ENCODE measurements around the gene ANP32B.
A peak's percentile ranks its signal among the peaks of the same experiment; 100 is the strongest.
"Not testable (repeated sequence)": the region's sequence is repeated elsewhere in the genome, so short reads cannot be mapped to it uniquely, and the experiment has no call there.

Gene ANP32B

DNA sequence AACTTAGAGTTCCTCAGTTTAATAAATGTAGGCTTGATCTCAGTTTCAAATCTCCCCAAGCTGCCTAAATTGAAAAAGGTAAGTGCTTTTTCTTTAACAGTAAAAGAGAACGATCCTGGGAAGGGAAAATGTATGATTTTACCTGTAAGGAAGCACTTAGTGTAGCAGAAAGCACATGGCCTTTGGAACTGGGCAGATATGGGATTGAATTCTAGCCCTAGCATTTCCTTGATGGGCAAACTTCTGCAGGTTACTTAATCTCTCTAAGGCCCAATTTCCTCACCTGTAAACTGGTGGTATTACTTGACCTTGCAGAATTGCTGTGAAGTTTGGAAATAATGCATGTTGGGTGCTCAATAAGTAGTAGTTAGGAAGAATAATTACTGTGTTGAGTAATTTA, 11.6 kb downstream of the ANP32B start:
- DNase-seq, result no peak

DNA sequence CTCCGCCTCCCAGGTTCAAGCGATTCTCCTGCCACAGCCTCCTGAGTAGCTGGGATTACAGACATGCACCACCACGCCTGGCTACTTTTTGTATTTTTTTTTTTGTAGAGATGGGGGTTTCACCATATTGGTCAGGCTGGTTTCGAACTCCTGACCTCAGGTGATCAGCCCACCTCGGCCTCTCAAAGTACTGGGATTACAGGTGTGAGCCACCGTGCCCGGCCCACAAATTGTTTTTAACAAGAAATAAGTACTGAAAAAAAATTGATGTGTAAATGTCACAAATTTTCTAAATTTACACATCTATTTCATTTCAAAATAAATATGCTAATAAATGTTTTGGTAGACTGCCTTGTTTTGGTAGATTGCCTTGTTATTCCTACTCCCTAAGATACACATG, 13.5 kb downstream of the ANP32B start:
- not testable (repeated sequence) for DNase-seq

DNA sequence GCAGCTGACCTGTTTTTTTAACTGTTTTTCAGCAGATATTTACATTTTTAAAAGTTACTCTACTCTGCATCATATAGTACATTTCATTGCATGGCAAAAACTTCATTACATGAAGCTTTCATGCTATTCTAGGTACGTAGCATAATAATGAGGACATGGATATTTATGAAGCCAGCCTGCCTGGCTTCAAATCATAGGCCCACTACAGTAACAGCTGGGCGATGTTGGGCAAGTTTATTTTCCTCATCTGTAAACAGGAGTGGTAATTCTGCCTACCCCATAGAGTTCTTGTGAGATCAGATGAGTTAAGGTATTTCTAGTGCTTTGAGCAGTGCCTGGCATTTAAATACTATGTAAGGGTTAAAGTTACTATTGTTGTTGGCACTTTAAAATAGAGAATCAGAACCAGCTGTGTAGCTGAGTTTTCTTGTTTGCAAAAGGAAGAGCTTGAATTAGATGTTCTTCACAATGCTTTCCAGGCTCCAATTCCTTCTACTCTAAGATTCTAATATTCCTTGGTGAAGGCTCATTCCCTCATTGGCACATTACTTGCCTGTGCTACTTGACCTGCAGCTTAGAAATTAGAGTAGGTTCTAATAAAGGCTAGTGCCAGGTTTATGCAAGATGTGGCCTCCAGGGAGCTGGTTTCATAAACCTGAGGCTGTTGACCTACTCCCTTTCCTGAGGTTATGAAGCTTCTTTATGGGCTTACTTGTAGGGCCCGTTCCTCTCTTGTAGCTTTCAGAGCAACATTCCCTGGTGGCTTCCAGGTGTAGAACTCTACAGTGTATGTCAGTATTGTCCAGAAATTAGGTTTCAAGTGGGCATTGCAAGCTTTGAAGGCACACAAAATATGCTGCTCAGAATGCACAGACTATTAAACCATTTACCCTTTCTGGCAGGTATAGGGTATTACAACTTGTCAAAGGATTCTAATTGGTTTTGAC, 14.5 kb downstream of the ANP32B start:
- no peak for DNase-seq

DNA sequence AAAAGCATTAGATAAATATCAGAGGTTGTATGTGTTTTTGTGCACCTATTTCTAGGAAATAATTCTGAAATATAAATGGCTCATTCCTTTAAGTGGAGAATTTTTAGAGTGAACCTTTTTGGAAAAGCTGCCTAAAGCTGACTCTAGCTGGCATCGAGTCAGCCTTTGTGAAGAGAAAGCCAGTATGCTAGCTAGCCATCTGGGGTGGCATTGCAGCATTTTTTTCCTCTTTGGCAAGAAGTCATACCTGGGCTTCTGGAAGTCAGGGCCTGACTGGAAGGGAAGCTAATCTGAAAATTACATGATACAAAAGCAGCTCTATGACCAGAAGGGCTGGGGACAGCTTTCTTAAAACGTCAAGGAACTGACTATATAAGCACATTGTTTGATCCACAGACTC, 19.7 kb downstream of the ANP32B start:
- DNase-seq, result no peak

DNA sequence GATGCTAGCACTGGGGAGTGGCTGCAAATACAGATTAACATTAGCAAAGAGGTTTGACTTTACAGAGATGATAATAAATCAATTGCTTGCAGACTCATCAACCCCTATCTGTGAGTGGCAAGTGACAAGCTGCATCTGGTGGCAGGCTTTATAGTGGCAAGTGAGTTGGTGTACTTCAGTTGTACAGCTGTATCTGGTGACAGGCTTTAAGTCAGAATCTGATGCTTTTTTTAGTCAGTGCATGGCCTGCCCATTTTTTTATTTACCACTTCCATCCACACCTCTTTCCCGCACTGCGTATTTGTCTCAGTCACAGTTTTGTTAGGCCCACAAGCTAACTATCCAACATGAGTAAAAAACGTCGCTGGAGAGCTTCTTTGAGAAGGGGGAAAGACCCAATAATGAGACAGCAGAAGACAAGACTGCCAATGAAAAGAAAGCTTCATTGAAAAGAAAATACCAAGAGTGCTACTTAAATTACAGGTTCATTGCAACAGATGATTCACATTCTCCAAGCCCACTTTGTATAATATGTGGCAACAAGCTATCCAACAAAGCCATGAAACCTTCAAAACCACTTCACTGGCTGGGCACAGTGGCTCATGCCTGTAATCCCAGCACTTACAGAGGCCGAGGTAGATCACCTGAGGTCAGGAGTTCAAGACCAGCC, 23.1 kb downstream of the ANP32B start:
- no peak for DNase-seq

DNA sequence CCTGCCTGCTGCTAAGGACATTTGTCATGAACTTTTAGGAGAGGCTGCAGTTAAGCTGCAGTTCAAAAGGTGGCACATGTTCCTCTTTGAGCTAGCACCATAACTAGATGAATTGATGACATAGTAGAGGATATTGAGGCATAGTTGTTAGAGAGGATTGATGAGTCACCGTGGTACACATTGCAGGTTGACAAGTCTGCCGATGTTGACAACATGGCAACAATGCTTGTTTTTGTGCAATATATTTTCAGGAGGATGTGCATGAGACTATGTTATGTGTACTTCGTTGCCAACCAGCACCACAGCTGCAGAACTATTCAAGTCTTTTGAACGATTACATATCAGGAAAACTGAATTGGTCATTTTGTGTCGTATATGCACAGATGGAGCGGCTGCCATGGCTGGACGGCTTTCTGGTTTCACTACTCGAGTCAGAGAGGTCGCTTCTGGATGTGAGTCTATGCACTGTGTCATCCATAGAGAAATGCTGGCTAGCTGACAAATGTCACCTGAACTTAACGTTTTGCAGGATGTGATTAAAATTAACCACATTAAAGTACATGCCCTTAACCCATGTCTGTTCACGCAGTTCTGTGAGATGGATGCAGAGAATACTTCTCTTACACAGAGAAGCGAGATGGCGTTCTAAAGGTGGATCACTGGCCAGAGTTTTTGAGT, 24.2 kb downstream of the ANP32B start:
- no peak for DNase-seq

DNA sequence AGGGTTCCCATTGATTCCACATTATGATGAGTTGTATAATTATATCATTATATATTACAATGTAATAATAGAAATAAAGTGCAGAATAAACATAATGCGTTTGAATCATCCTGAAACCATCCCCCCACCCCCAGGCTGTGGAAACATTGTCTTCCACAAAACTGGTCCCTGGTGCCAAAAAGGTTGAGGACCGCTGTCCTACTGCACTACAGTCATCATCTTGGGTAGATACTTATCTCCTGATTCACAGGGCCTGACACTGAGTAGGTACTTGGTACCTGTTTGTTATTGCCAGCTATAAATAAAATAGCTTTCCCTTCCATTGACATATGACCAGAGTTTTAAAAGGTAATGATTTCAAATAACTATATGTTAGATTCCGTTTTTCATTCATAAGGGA, 25.6 kb downstream of the ANP32B start:
- no peak for DNase-seq

DNA sequence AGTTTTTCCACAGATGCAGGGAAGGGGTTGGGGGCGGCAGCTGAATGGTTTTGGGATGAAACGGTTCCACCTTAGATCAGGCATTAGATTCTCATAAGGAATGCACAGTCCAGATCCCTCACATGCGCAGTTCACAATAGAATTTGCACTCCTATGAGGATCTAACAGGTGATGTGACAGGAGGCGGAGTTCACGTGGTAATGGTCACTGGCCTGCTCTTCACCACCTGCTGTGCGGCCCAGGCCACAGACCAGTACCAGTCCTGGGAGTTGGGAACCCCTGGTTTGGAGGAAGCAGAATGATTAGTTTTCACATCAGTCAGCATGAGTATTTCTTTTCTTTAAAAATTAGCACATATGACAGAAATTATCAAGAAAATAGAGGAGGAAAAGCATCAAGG, 26.3 kb downstream of the ANP32B start:
- no peak for DNase-seq

DNA sequence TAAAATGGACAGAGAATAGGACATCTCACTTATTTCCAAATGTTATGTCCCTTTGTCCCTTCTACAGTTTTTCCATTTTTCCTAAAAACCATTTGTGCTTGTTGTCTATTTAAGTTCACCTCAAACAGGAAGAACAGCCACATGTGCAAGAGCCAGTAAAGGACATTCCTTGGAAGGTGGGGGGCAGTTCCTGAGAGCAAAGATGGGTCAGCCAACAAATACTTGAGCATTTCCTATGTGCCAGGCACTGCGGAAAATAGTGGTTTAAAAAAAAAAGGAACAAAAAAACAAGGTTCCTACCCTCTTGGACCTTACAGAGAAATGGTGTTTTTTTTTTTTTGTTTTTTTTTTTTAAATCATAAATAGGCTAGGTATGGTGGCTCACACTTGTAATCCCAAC, 26.8 kb downstream of the ANP32B start:
- DNase-seq, result no peak

DNA sequence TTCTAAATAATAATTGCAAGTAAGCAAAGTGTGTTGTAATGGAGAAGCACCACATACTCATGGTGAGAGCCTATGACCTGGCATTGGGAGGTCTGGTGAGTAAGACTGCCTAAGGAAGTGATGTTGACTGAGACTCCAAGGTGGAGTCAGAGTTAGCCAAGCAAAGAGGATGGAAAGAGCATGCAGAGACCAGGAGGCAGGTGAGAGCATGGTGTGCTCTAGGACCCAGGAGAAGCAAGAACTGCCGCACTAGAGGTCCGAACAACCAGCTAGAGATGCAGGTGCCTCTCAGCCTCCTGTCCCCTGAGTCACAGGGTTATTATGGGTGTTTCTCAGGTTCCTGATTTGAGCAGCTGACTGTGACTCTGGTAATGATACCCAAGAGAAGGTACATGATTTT, 27.3 kb downstream of the ANP32B start:
- peak; percentile 69 for DNase-seq

DNA sequence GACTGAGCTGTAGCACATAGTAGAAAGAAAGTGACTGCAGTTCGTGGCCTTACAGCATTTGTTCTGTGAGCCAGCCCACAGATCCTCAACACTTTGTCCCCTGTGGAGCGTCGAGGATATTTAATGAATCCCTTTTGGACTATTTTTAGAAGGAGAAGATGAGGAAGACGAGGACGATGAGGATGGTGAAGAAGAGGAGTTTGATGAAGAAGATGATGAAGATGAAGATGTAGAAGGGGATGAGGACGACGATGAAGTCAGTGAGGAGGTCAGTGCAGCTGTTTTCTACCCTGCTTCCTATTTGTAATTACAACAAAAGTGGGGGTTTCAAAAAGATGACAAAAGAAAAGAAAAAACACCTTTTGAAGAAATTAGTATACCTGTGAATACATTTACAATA, 28.0 kb downstream of the ANP32B start:
- no peak for DNase-seq

DNA sequence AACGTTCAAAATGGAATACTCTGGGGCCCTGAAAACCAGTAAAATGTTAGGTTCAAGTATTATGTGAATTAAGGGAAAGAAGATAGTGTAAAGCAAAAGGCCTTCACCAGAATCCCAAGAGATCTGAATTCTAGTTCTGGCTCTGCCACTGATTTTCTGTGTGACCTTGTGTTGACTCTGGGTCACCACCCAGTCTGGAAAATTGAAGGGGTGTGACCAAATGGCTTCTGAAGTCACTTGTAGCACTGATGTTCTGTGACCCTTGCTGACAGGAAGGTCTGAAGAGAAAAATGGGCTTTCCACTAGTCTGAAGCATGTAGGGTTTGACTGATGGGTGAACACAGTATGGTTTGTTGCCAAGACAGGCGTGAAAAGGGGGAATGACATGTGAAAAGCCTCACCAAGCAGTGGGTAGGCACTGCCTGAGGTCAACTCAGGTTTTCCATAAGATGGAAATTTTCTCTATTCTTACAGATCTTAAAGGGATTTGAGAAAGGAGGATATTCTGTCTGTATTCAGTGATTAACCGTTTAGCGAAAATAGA, 33.1 kb downstream of the ANP32B start:
- no peak for DNase-seq

DNA sequence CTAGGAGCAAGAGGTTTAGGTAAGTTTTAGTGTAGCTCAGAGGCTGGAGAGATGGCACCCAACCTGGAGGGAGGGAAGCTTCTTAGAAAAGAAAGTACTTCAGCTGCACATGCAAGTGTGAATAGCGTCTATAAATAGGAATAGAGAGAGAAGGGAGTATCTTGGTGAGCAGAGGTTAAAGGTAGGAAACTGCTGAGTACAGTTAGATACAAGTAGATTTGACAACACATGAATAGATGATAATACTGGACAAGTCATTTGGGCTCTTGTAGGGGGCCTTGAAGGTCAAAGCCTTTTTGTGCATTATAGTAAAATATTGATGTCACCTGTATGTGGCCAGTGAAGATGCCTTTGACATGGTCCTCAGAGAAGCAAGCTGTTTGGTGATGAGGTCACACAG, 34.2 kb downstream of the ANP32B start:
- DNase-seq, result no peak

DNA sequence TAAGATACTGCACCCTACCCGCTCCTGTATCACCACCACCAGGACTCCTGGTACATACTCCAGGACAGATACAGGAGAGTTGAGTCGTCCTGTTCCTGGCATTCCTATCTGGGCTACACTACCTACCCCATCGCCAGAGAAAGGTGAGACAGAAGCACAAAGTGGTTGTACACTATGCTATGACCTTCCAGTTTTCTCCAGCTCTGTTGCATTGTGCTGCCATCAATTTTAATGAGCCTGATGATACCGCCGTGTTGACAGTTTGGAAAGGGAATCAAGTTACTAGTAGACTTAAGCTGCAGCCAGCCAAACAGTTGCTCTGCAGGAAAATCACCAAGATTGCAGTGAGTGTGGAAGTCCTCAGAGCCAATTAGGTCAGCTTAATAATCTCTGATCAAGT, 35.2 kb downstream of the ANP32B start:
- DNase-seq, result no peak

DNA sequence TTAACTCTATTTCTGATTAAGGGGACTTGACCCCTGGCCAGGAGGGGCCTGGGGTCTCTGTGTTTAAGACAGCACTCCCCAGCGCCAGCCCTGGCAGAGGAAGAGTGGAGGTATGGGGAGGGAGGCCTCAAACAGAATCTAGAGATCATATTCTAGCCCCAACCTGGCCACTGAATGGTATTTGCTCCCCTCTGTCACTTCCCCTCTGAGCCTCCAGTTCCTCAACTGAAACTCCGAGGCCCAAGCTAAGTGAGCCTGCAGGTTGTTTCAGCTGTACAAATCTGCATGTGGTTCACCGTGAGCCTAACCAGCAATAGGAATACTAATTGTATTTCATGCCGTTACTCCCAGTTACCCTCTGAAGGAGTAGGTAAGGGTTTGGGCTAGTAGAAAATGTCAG, 36.0 kb downstream of the ANP32B start:
- DNase-seq, result no peak

DNA sequence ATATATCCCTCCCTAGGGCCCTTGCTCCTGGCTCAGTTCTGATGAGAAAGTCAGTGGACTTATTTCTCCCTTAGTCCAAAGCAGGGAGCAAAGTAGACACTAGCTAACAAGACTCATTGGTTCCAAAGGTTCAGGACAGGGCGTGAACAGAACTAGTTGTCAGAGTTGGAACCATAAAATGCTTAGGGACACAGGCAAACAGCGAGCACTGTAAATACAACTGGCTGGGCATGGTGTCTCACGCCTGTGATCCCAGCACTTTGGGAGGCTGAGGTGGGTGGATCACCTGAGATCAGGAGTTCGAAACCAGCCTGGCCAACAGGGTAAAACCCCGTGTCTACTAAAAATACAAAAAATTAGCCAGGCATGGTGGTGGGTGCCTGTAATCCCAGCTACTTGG, 36.7 kb downstream of the ANP32B start:
- not testable (repeated sequence) for DNase-seq

DNA sequence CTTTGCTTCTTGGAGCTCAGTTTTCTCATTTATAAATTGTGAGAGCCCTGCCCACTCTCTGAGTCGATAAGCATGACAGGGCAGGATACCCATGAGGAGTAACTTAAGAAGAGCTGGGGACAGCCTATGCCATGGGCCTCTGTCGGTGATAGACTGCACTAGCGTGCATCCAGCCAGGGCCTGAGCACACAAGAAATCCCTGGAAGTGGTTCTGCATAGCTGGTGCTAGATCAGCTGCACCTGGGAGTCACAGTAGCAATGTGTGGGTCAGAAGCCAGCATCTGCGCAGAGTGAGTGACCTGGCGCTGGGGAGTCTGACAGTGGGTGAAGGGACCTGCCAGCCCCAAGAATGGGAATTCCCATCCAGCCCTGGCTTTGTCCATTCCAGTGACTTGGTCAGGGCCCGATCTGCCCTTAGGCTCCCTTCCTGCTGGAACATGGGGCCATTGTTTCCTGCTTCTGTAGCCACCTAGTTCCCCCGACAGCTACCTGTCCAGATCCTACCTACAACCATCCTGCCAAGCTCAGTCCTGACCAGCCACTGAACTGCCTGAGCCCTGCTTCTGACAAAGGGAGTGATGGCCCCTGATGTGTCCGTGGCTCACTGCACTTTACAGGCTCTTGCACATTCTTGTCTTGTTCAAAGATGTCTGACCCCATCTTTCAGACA, 37.5 kb downstream of the ANP32B start:
- DNase-seq, result no peak

DNA sequence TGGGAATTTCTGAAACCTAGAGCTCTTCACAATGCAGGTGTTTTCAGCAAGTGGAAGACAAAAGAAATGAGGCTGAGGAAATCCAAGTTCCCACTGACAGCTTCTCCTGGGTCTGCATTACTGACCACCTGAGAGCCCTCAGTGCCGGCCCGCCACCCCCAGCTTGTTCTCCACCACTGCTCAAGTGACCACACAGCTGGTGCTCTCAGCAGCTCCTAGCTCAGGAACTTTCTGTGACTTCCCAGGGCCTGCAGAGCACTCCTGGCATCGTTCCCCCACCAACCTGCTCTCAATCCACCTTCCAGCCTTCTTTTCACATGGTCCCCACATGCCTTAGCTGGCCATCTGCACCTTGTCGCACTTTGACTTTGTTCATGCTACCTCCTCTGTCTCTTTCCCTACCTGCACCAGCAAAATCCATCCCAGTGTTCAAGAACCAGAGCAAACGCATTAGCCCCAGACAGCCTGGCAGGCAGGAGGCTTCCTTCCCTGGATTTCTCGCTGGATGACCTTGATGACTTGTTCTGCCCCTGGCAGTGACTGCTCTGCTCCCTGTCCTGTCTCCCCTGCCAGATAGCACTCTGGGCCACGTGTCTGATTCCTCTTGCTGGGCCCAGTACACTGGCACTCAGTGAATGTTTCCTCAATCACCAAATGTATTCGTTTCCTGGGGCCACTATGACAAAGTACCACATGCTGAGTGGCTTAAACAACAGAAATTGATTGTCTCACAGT, 38.3 kb downstream of the ANP32B start:
- DNase-seq, result no peak

DNA sequence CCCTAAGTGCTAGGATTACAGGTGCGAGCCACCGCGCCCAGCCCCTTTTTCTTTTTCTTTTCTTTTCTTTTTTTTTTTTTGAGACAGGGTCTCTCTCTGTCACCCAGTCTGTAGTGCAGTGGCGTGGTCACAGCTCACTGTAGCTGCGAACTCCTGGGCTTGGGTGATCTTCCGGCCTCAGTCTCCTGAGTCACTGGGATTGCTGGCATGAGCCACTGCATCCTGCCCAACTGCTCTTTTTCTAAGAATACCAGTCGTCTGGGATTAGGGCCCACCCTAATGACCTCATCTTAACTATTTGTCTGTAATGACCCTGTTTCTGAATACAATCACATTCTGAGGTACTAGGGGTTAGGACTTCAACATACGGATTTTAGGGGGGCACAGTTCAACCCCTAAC, 39.3 kb downstream of the ANP32B start:
- DNase-seq, result no peak

DNA sequence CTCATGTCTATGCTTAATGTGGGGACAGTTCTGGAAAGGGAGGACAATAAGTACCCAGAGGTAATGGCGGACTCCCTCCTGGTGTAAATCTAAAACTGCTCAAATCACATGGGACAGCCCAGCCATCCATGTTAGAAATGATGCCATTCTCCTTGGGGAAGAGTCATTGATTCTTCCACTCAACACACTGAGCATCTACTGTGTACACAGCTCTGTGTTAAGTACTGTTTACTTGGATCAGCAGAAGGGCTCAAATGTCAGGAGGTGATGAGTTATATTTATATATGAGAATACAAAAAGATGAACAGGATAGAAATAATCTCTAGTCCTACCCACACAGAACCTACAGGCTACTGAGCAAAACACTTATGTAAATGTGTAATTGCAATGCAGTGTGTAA, 41.6 kb downstream of the ANP32B start:
- DNase-seq, result peak; percentile 48

DNA sequence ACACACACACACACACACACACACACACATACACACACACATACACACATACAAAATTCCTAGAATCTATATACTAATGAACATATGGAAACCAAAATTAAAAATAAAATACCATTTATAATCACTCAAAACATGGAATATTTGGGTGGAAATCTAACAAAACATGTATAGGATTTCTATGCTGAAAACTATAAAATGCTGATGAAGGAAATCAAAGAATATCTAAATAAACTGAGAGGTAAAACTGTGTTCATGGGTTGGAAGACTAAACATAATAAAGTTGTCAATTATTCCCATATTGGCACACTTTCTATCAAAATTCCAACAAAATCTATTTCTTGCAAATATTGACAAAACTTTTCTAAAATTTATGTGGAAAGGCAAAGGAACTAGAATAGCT, 48.0 kb downstream of the ANP32B start:
- no peak for DNase-seq

DNA sequence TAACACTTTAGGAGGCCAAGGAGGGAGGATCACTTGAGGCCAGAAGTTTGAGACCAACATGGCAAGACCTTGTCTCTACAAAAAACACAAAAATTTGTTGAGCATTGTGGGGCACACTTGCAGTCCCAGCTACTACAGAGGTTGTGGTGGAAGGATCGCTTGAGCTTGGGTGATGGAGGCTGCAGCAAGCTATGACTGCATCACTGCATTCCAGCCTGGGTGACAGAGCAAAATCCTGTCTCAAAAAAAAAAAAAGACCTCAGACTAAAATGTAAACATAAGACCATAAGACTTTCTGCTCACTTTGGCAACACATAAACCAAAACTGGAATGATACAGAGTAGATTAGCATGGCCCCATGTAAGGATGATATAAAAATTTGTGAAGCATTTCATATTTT, 48.8 kb downstream of the ANP32B start:
- no peak for DNase-seq
